Panc1 (cell line): ENCODE results near the gene VAPA. TPM values are rescaled to one million over a fixed set of nuclear protein-coding genes. Genes with fewer than 3 reads are reported as not detected.

ENCODE experiments used
- ATAC-seq: fragments of 200-7000 bp; cut with Tn5 transposase; 2 replicates; pipeline ENCODE4 v1.9.1; 2020; ENCODE audit warnings: mild to moderate bottlenecking, moderate library complexity
- BruUV-seq: library from RNA; stranded (reverse); fragments of 400-500 nt; replicated peaks from 2 replicates; lab custom pipeline; 2021; lab: Mats Ljungman, UMichigan
- CTCF ChIA-PET: fragments of 300-600 bp; sonication (Branson Sonifier 250); formaldehyde crosslinking; loops from one replicate; lab custom pipeline; 2022; ENCODE audit warnings: antibody characterized with exemption; lab: Charles Lee
- POLR2A ChIA-PET: fragments of 300-600 bp; sonication (Branson Sonifier 250); formaldehyde crosslinking; loops from one replicate; lab custom pipeline; 2022; ENCODE audit warnings: antibody characterized with exemption; lab: Charles Lee
- DNase-seq: peaks from one replicate; pipeline ENCODE4 v3.0.0-alpha.2; 2010; ENCODE audit warnings: low read depth, low spot score
- H3K27ac ChIP-seq: 2 replicates; pipeline ENCODE4 v1.5.1; 2011; ENCODE audit warnings: mild to moderate bottlenecking, low read length, inconsistent platforms
- H3K27me3 ChIP-seq: fragments of 200-500 bp; sonication (Bioruptor generic); 2 replicates; pipeline ENCODE4 v1.6.0; 2014; ENCODE audit warnings: low read length, inconsistent platforms; ENCODE audit not compliant: control insufficient read depth, insufficient read depth
- H3K36me3 ChIP-seq: fragments of 200-500 bp; sonication (Bioruptor generic); 2 replicates; pipeline ENCODE4 v1.5.1; 2014; ENCODE audit warnings: inconsistent platforms, mild to moderate bottlenecking, low read length, moderate library complexity; ENCODE audit not compliant: control insufficient read depth, insufficient read depth
- H3K4me1 ChIP-seq: 2 replicates; pipeline ENCODE4 v1.5.1; 2011; ENCODE audit warnings: inconsistent platforms, mild to moderate bottlenecking, low read length, moderate library complexity; ENCODE audit not compliant: control insufficient read depth, insufficient read depth
- H3K4me3 ChIP-seq, 2 experiments: 2 replicates each; pipeline ENCODE4 v1.5.1; 2011 to 2012; ENCODE audit warnings: low read depth in 2 of 2, low read length in 2 of 2, mild to moderate bottlenecking in 2 of 2, inconsistent platforms in 1 of 2, moderate library complexity in 1 of 2
- H3K9me3 ChIP-seq: fragments of 200-500 bp; sonication (Bioruptor generic); 2 replicates; pipeline ENCODE4 v1.5.1; 2014; ENCODE audit warnings: low read depth, mild to moderate bottlenecking, inconsistent platforms, low read length, moderate library complexity; ENCODE audit not compliant: control insufficient read depth, insufficient read depth
- CTCF ChIP-seq: fragments of 450-650 bp; IDR thresholded peaks from 2 replicates; pipeline ENCODE4 v1.5.1; 2017; ENCODE audit warnings: mild to moderate bottlenecking
- POLR2AphosphoS5 ChIP-seq: IDR thresholded peaks from 2 replicates; pipeline ENCODE4 v1.6.1; 2012; ENCODE audit warnings: mild to moderate bottlenecking, low read depth, low read length, moderate library complexity
- REST ChIP-seq, 2 experiments: IDR thresholded peaks; 2 replicates each; pipeline ENCODE4 v1.6.1; 2011 to 2012; ENCODE audit warnings: low read depth in 2 of 2, control low read depth in 1 of 2, low read length in 1 of 2, mild to moderate bottlenecking in 1 of 2, moderate library complexity in 1 of 2; ENCODE audit not compliant: insufficient read depth in 1 of 2
- SIN3A ChIP-seq: IDR thresholded peaks from 2 replicates; pipeline ENCODE4 v1.6.1; 2012; ENCODE audit warnings: low read depth, mild to moderate bottlenecking, low read length, moderate library complexity, borderline replicate concordance; ENCODE audit not compliant: insufficient read depth
- TCF7L2 ChIP-seq: IDR thresholded peaks from 2 replicates; pipeline ENCODE4 v1.6.1; 2011; ENCODE audit warnings: mild to moderate bottlenecking, low read depth, low read length, inconsistent platforms
- in situ Hi-C: cut with HindIII; loops from 2 replicates; pipeline ENCODE4 v1.10.0; 2016; ENCODE audit warnings: low sequenced_read_pairs, low pct_unique_long_range_greater_than_20kb
- intact Hi-C: fragments of 100-400 bp; cut with micrococcal nuclease; formaldehyde crosslinking; loops from one replicate; pipeline ENCODE4 v1.10.0; 2022; ENCODE audit not compliant: unreplicated experiment
- total RNA-seq: library from RNA; stranded (reverse); gene quantifications from one replicate; pipeline ENCODE4 v1.2.1, GENCODE V29; 2021; ENCODE audit not compliant: unreplicated experiment

Gene VAPA
- total RNA-seq, 1 experiment from 2014 or later = 228 TPM

GRCh38 chr18:9997711-9998110 is 83.9 kb downstream of the VAPA start:
- in situ Hi-C loops = no loop called here
- no peak for ATAC-seq
- no peaks in the 10 kb centered on the region for H3K27me3 ChIP-seq
- BruUV-seq = no TSS peak
- intact Hi-C loops = no loop called here
- no peaks in the 10 kb centered on the region for H3K4me1 ChIP-seq
- no peak overlapping the region for H3K4me3 ChIP-seq
- H3K36me3 ChIP-seq = no peaks in the 10 kb centered on the region
- H3K27ac ChIP-seq = no peak overlapping the region
- TF ChIP-seq REST (IDR thresholded peaks at IDR 0.05; ENCODE audit: insufficient read depth in 1 of 2, low read depth in 2 of 2, low read length in 1 of 2) (no peak), CTCF (no peak), SIN3A (no peak), TCF7L2 (no peak), POLR2AphosphoS5 (no peak)
- POLR2A ChIA-PET = no interaction called here
- CTCF ChIA-PET = no interaction called here
- no peak for DNase-seq
- H3K9me3 ChIP-seq = peaks cover 8% of the 10 kb centered on the region; the same call in 1 of the 2 replicates

- H3K4me3 ChIP-seq = no peak overlapping the region
- H3K27me3 ChIP-seq = no peaks in the 10 kb centered on the region
- ATAC-seq (no peak), DNase-seq (no peak)
- H3K27ac ChIP-seq = no peak overlapping the region
- intact Hi-C loops = no loop called here
- H3K9me3 ChIP-seq = peaks cover 8% of the 10 kb centered on the region; the same call in 1 of the 2 replicates
- ChIA-PET CTCF (no interaction called here), POLR2A (no interaction called here)
- no TSS peak for BruUV-seq
- no peaks in the 10 kb centered on the region for H3K4me1 ChIP-seq
- no peaks in the 10 kb centered on the region for H3K36me3 ChIP-seq
- in situ Hi-C loops = no loop called here
- TF ChIP-seq SIN3A = no peak
- no peak for TF ChIP-seq CTCF
- no peak for TF ChIP-seq REST (IDR thresholded peaks at IDR 0.05; ENCODE audit: insufficient read depth in 1 of 2, low read depth in 2 of 2, low read length in 1 of 2)
- TF ChIP-seq TCF7L2 = no peak
- no peak for TF ChIP-seq POLR2AphosphoS5
Observed at GRCh38 chr18:9998330-9998729, 84.5 kb downstream of the VAPA start.
